PFSK-1 (cell line): ENCODE results near the gene SOX5.

Source experiments
- POLR2AphosphoS5 ChIP-seq: IDR thresholded peaks from 2 replicates; pipeline ENCODE4 v1.6.1; 2012; ENCODE audit warnings: low read depth, mild to moderate bottlenecking, control low read depth, low read length, moderate library complexity
- TAF1 ChIP-seq: IDR thresholded peaks from 2 replicates; pipeline ENCODE4 v1.6.1; 2012; ENCODE audit warnings: low read length, control low read depth, borderline replicate concordance; ENCODE audit not compliant: insufficient read depth

DNA sequence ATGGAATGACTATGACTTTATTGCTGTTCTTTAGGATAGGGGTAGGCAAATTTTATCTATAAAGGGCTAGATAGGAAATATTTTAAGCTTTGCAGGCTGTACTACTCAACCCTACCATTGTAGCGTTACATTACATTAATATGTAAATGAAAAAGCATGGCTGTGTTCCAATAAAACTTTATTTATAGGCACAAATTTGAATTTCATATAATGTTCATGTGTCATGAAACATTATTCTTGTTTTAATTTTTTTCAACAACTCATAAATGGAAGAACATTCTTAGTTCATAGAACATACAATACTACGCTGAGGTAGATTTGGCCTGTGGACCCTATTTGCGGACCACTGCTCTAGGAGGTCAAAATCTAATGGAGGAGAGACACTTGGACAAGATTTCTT lies 133.7 kb downstream of the SOX5 start:
- TF ChIP-seq TAF1 (no peak), POLR2AphosphoS5 (no peak)
